NCI-H2029 (cell line): ENCODE results near the gene GPR55.

Experiments used
- DNase-seq: peaks from one replicate; lab custom pipeline; 2025; lab: John Stamatoyannopoulos, UW

GPR55 gene

DNA sequence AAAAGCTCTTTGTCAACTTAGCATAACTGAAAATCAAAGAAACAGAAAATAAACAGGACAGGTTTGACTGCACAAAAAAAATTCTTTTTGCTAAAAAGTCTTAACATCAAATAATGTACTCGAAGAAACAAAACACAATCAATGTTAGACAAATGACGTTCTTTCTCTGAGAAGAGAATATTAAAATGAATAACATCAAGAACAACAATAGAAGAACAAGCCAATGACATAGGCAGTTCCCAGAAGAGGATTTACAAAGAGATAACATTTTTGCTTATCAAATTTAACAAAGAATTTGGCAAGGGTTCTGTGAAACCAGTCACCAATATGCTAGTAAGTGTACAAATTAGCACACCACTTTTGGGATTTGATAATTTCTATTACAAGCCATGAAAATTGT, 5.8 kb downstream of the GPR55 start:
- DNase-seq = no peak

DNA sequence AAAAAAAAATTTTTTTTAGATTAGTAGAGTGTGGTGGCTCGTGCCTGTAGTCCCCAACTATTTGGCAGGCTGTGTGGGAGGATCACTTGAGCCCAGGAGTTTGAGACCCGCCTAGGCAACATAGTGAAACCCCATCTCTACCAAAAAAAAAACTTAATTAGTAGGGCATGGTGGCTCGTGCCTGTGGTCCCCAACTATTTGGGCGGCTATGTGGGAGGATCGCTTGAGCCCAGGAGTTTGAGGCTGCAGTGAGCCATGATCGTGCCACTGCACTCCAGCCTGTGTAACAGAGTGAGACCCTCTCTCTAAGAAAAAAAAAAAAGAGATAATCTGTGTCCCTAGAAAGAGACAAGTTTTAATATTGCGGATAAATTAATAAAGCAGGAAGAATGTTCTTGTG, 8.8 kb downstream of the GPR55 start:
- no peak for DNase-seq

GRCh38 chr2:230915319-230915718, 9.7 kb downstream of the GPR55 start:
- DNase-seq = no peak

GRCh38 chr2:230914886-230915285, 10.2 kb downstream of the GPR55 start:
- no peak for DNase-seq

GRCh38 chr2:230913406-230914143, 11.5 kb downstream of the GPR55 start:
- no peak for DNase-seq

DNA sequence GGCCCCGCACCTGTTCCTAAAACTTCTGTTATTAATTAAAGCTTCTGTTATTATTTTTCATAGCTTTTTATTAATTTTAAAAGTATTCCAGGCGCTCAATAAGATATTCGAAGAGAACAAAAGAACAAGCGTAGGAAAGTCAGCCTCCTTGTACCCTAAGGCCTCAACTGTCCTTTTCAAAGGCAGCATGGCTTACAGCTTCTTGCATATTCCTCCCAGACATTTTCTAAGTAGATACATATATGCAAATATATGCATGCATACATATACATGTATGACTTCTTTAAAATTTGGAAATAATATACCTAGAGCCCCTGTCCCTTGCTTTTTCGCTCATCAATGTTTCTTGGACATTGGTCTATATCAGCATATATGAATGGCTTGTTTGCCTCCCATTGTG, 12.3 kb downstream of the GPR55 start:
- no peak for DNase-seq

- no peak for DNase-seq
Measured at GRCh38 chr2:230912046-230912445, 13.0 kb downstream of the GPR55 start.

- DNase-seq = no peak
Measured at GRCh38 chr2:230910546-230911177, 14.4 kb downstream of the GPR55 start.

DNA sequence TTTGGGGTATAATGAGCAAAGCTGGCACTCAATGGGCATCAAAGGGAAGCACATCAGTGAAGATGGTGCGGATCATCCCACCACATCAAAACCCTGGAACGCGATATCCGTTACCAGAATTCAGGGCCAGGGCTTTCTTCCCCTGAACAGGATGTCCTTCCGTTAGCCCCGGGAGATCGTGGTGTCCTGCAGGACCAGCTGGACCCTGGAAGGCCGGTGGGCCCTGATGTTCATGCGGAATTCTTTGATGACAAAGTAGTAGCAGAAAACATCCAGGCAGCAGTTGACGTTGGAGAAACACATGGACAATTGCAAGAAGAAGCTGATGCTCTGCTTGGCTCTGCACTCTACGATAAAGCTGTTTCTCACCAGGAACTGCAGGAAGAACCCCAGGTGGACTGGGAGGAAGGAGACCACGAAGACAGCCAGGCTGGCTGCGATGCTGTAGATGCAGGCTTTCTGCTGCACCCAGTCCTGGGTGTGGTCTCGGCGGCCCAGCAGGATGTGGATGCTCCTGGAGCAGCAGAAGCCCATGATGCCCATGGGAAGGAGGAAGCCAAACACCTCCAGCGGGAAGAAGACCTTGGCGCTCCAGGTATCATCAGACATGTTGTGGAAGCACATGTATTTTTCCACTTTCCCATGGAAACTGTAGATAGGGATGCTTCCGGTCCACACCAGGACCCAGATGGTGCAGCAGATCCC, 15.0 kb downstream of the GPR55 start:
- no peak for DNase-seq

GRCh38 chr2:230908595-230909191, 16.3 kb downstream of the GPR55 start:
- peak; percentile 89 for DNase-seq

DNA sequence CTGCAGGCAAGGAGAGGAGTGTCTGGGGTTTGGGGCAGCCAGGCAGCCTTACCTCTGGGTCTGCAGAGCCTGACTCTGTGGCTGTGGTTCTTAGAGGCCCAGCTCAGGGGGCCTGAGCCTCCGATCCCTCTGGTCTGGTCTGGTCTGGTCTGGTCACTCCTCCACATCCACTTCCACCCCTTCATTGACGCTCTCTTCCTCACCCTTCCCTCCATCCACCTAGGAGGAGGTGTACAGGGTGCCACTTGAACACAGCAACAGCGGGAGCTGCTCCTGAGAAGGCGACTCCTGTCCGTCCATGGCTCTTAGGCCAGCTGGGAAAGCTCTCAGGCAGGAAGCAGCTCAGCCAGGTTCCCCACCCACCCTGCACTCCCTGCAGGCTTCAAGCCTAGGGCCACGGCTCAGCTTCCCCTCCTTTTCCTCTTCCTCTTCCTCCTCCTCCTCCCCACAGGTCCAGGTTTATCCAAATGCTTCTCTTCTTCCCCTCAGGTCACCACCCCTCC, 16.9 kb downstream of the GPR55 start:
- DNase-seq = peak; percentile 31

GRCh38 chr2:230907361-230908091, 17.5 kb downstream of the GPR55 start:
- DNase-seq = no peak

GRCh38 chr2:230906471-230907230, 18.4 kb downstream of the GPR55 start:
- DNase-seq = no peak

DNA sequence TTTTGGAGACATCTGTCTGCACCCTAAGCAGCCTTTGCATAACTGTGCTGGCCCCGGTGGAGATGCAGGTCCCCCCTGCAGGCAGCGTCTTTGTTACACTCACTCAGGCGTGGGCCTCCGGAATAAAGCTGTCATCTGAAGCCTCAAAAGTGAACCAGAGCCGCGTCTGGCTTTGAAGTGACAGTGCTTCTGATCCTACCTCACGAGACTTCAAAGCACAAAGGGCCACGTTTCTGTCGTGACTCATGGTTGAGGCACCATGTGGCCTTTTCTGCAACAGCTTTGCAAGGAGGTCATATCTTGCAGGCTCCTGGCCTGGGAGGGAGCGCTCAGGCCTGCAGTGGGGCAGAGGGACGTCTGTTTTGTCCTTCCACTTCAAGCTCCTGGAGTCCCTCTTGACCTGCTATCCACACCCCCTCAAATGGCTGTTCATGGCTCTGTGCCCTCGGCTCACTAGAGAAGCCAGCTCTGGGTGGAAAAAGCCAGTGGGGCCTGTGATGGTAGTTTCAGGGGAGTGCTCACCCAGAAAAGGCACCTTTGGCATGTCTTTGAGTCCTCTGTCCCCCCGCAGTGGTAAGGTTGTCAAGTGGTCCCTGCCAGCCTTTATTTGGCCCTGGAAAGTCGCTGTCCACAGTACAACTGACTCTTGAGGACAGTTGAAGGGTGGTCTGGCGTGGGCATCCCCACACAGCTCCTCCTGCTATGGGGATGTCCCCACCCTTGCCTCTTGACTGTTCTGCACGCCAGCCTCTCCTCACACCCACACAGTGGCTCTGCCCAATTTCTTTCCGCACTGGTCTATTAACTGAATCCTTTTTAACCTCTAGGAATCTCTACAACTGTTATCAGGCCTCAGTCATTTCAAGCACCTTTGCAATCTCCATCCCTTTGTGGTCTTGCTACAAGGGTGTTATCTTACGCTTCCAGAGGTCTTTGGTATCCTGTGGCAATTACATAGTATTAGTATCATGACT, 19.3 kb downstream of the GPR55 start:
- no peak for DNase-seq

GRCh38 chr2:230904856-230905447, 20.1 kb downstream of the GPR55 start:
- no peak for DNase-seq

DNA sequence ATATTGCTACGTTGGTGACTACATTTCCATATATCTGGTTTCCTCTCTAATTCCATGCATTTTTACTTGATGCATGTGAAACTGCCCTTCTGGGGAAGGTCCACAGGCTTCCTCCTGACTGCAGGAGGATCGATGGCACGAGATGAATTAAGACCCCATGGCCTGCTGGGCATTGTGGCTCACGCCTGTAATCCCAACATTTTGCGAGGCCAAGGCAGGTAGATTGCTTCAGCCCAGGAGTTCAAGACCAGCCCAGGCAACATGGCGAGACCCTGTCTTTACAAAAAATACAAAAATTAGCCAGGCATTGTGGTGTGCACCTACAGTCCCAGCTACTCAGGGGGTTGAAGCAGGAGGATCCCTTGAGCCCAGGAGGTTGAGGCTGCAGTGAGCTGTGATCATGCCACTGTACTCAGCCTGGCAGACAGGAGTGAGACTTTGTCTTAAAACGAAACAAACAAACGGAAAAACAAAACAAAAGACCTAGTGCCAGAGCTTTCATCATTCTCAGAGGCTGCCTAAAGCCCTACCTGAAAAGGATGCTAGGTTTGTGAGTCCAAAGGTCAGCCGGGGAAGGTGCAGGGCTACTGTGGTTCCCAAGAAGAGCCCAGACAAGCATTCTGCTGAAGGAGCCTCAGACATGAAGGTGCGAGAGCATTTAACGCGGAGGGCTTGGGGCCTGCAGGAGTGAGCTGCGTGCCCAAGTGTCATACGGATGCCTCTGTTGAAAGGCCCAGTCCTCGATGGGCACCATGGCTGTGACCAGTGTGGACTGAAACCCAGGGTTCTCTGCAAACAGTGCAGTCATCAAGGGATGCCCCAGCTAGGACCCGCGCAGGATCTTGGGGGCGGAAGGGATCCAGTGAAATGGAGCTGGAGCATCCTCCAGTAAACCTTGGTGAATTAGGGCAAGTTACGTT, 21.6 kb downstream of the GPR55 start:
- no peak for DNase-seq

- no peak for DNase-seq
Measured at GRCh38 chr2:230902180-230902899, 22.7 kb downstream of the GPR55 start.

DNA sequence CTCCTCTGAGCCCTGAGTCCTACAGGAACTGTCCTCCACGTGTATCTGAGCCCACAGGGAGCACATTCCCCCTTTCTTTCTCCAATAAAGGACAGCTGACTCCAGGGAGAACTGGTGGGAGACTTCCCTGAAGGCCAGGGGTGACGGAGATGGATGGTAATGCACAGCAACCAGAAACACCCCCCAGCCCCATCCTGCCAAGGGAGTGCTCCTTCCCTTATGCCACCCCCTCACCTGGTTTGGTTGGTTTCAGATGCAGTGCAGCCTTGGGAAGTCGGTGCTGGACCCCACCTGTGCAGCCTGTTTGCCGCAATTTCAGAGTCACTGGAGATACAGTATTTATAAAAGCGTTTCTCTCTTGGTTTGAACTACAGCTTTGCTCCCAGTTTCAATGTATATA, 24.0 kb downstream of the GPR55 start:
- no peak for DNase-seq
